Measurements from ENCODE around the gene SYT7.

DNA sequence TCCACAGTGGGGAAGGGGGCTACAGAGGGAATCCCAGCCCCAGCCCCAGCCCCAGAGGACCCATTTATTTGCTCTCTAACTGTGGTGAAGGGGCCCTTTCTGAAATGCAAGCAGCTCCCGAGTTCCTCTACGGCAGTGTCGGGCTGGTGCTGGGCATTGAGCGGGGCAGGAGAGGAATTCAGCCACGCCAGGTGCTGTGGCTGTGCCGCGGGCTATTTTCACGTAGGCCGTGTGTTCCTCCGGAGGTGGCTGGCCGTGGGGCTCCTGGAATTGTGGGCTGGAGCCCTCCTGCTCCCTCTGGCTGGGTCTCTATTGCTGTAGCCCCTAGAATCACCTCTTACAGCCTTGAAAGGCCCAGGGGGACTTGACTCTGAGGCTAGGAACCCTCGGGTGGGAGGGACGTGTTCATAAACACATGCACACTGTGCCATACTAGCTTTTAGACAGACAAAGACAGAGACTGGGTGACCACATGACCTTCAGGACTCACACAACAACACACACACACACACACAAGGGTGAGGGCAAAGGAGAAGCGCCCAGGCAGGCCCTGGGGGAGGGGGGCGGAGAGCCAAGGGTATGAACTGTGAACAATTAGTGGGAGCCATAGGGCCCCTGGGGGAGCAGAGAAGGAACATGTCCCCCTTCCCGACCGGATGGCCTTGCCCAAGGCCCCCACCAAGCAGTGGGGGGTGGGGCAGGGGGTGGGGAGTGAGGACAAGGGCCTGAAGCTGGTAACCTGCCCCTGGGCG lies 48.4 kb upstream of the SYT7 start:
- TF ChIP-seq, protein P1, sequence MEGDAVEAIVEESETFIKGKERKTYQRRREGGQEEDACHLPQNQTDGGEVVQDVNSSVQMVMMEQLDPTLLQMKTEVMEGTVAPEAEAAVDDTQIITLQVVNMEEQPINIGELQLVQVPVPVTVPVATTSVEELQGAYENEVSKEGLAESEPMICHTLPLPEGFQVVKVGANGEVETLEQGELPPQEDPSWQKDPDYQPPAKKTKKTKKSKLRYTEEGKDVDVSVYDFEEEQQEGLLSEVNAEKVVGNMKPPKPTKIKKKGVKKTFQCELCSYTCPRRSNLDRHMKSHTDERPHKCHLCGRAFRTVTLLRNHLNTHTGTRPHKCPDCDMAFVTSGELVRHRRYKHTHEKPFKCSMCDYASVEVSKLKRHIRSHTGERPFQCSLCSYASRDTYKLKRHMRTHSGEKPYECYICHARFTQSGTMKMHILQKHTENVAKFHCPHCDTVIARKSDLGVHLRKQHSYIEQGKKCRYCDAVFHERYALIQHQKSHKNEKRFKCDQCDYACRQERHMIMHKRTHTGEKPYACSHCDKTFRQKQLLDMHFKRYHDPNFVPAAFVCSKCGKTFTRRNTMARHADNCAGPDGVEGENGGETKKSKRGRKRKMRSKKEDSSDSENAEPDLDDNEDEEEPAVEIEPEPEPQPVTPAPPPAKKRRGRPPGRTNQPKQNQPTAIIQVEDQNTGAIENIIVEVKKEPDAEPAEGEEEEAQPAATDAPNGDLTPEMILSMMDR (IDR thresholded peaks at IDR 0.05), result no peak
- TF ChIP-seq POLR2A (IDR thresholded peaks at IDR 0.05), result no peak
